ENCODE data around the gene ENPP3.

DNA sequence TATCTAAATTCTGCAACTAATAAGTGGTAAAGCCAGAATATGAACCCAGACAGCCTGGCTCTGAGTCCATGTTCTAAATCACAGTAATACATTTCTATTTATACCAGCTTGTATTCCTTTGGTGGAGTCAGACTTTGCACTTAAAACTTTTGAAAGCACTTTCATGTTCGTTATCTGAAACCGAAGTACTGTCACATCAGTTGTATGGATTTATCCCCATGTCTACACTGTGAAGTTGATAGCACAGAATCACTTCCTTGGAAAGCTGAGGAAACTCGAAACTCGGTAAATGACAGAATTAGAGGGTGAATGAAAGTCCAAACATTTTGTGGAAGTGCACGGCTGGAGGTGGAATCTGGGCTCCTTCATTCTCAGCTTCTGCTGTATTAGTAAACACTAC lies 102.0 kb downstream of the ENPP3 start:
- TF ChIP-seq, protein P1, sequence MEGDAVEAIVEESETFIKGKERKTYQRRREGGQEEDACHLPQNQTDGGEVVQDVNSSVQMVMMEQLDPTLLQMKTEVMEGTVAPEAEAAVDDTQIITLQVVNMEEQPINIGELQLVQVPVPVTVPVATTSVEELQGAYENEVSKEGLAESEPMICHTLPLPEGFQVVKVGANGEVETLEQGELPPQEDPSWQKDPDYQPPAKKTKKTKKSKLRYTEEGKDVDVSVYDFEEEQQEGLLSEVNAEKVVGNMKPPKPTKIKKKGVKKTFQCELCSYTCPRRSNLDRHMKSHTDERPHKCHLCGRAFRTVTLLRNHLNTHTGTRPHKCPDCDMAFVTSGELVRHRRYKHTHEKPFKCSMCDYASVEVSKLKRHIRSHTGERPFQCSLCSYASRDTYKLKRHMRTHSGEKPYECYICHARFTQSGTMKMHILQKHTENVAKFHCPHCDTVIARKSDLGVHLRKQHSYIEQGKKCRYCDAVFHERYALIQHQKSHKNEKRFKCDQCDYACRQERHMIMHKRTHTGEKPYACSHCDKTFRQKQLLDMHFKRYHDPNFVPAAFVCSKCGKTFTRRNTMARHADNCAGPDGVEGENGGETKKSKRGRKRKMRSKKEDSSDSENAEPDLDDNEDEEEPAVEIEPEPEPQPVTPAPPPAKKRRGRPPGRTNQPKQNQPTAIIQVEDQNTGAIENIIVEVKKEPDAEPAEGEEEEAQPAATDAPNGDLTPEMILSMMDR (IDR thresholded peaks at IDR 0.05; ENCODE audit: low read depth, low read length, poor library complexity, severe bottlenecking) = no peak
- TF ChIP-seq EZH2phosphoT487 (IDR thresholded peaks at IDR 0.05; ENCODE audit: borderline replicate concordance, low read length) = no peak
